WTC11 (cell line): ENCODE data around the gene PLD2. TPM values are rescaled to one million over a fixed set of nuclear protein-coding genes. Genes with fewer than 3 reads are reported as not detected.
"Not testable (repeated sequence)": the region's sequence is repeated elsewhere in the genome, so short reads cannot be mapped to it uniquely, and the experiment has no call there.

ENCODE experiments used
- ATAC-seq: fragments of 200-7000 bp; cut with Tn5 transposase; 2 replicates; pipeline ENCODE4 v1.10.0; 2021; ENCODE audit warnings: mild to moderate bottlenecking, moderate library complexity
- CTCF ChIA-PET: fragments of 300-600 bp; sonication (Branson Sonifier 250); formaldehyde crosslinking; loops from one replicate; lab custom pipeline; 2021; ENCODE audit warnings: antibody characterized with exemption; lab: Charles Lee
- POLR2A ChIA-PET: fragments of 350-600 bp; sonication (Branson Sonifier 250); formaldehyde crosslinking; loops from one replicate; lab custom pipeline; 2021; ENCODE audit warnings: antibody characterized with exemption; lab: Charles Lee
- DNase-seq: peaks from one replicate; pipeline ENCODE4 v3.0.0; 2021; ENCODE audit warnings: low spot score
- H3K27ac Mint-ChIP-seq: 2 replicates; pipeline ENCODE4 v1.8.0; 2021; ENCODE audit warnings: mixed read lengths
- H3K27me3 Mint-ChIP-seq: 2 replicates; pipeline ENCODE4 v1.8.0; 2021; ENCODE audit warnings: low read depth, mild to moderate bottlenecking, moderate library complexity, mixed read lengths
- H3K36me3 Mint-ChIP-seq: 2 replicates; pipeline ENCODE4 v1.8.0; 2021; ENCODE audit warnings: mixed read lengths
- H3K4me1 Mint-ChIP-seq: 2 replicates; pipeline ENCODE4 v1.8.0; 2022; ENCODE audit warnings: mixed read lengths
- H3K4me3 Mint-ChIP-seq: 2 replicates; pipeline ENCODE4 v1.8.0; 2021; ENCODE audit warnings: mild to moderate bottlenecking, moderate library complexity, mixed read lengths
- H3K9me3 Mint-ChIP-seq: 2 replicates; pipeline ENCODE4 v1.8.0; 2021; ENCODE audit warnings: mixed read lengths
- JAZF1 ChIP-seq: fragments of 250-450 bp; sonication (Bioruptor Pico); IDR thresholded peaks from 2 replicates; pipeline ENCODE4 v1.9.0; 2021; ENCODE audit warnings: moderate library complexity, mild to moderate bottlenecking, inconsistent platforms
- JUN ChIP-seq: sonication (generic); formaldehyde crosslinking; IDR thresholded peaks from 2 replicates; pipeline ENCODE4 v1.8.0; 2023; ENCODE audit warnings: mild to moderate bottlenecking, missing genetic modification reagents
- OVOL2 ChIP-seq: fragments of 250-450 bp; sonication (Bioruptor Pico); IDR thresholded peaks from 2 replicates; pipeline ENCODE4 v1.9.0; 2021; ENCODE audit warnings: mild to moderate bottlenecking, borderline replicate concordance
- RELA ChIP-seq: sonication (generic); formaldehyde crosslinking; IDR thresholded peaks from 2 replicates; pipeline ENCODE4 v1.8.1; 2022; ENCODE audit warnings: missing genetic modification reagents, mild to moderate bottlenecking, borderline replicate concordance
- SMAD3 ChIP-seq: sonication (generic); formaldehyde crosslinking; IDR thresholded peaks from 2 replicates; pipeline ENCODE4 v1.8.0; 2022; ENCODE audit warnings: missing genetic modification reagents, mild to moderate bottlenecking, borderline replicate concordance
- SMAD4 ChIP-seq: sonication (generic); formaldehyde crosslinking; IDR thresholded peaks from 2 replicates; pipeline ENCODE4 v1.8.0; 2022; ENCODE audit warnings: mild to moderate bottlenecking, missing genetic modification reagents
- SOX15 ChIP-seq: fragments of 250-450 bp; sonication (Bioruptor Pico); IDR thresholded peaks from 2 replicates; pipeline ENCODE4 v1.9.0; 2021; ENCODE audit warnings: mild to moderate bottlenecking
- TCF7 ChIP-seq: sonication (generic); formaldehyde crosslinking; IDR thresholded peaks from 2 replicates; pipeline ENCODE4 v1.8.0; 2022; ENCODE audit warnings: mild to moderate bottlenecking, low read depth, missing genetic modification reagents, moderate library complexity
- ZNF121 ChIP-seq: sonication (generic); formaldehyde crosslinking; IDR thresholded peaks from 2 replicates; pipeline ENCODE4 v1.8.0; 2023; ENCODE audit warnings: missing genetic modification reagents
- ZNF219 ChIP-seq: sonication (generic); formaldehyde crosslinking; IDR thresholded peaks from 2 replicates; pipeline ENCODE4 v1.8.0; 2023; ENCODE audit warnings: missing genetic modification reagents, mild to moderate bottlenecking, borderline replicate concordance
- ZNF232 ChIP-seq: sonication (generic); formaldehyde crosslinking; IDR thresholded peaks from 2 replicates; pipeline ENCODE4 v1.8.0; 2022; ENCODE audit warnings: mild to moderate bottlenecking, missing genetic modification reagents
- total RNA-seq: library from RNA; stranded (reverse); gene quantifications from 3 replicates; pipeline ENCODE4 v1.2.3, GENCODE V29; 2021
- TF ChIP-seq, protein P1 (sequence below): fragments of 250-450 bp; sonication (Bioruptor Pico); IDR thresholded peaks from 2 replicates; pipeline ENCODE4 v2.1.2; 2022; ENCODE audit warnings: mild to moderate bottlenecking, moderate library complexity
- TF ChIP-seq, protein P2 (sequence below): sonication (generic); formaldehyde crosslinking; IDR thresholded peaks from 2 replicates; pipeline ENCODE4 v1.8.0; 2022; ENCODE audit warnings: mild to moderate bottlenecking, missing genetic modification reagents
- TF ChIP-seq, protein P3 (sequence below): fragments of 250-450 bp; sonication (Bioruptor Pico); IDR thresholded peaks from 2 replicates; pipeline ENCODE4 v1.9.0; 2021; ENCODE audit warnings: mild to moderate bottlenecking
- TF ChIP-seq, protein P4 (sequence below): sonication (generic); formaldehyde crosslinking; IDR thresholded peaks from 2 replicates; pipeline ENCODE4 v1.8.1; 2022; ENCODE audit warnings: low read depth, mild to moderate bottlenecking, moderate library complexity, missing genetic modification reagents, borderline replicate concordance
- TF ChIP-seq, protein P5 (sequence below): sonication (generic); formaldehyde crosslinking; IDR thresholded peaks from 2 replicates; pipeline ENCODE4 v1.8.0; 2022; ENCODE audit warnings: mild to moderate bottlenecking, missing genetic modification reagents
- TF ChIP-seq, protein P6 (sequence below): fragments of 250-450 bp; sonication (Bioruptor Pico); IDR thresholded peaks from 2 replicates; pipeline ENCODE4 v1.9.0; 2021; ENCODE audit warnings: mild to moderate bottlenecking

Gene PLD2
- total RNA-seq, 1 experiment from 2014 or later: 64.9 TPM

DNA sequence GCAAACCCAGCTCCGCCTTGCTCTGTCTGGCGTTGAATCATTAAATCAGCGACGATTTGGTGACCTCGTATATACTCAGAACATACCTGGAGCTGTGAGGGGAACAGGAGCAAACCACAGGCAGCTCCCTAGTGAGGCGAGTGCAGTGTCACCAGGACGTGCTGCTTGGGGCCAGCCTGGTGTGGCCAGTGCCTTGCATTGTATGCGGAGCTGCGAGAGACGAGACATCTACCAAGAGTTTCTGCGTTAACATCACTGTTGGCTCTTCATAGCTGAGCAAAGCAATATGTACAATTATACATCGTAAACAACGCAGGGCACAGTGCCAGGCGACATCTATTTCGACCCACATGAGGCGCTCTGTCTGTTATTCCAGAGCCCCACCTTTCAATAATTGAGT is 54.1 kb downstream of the PLD2 start:
- Mint-ChIP-seq H3K9me3 (no peaks in the 10 kb centered on the region), H3K27me3 (no peaks in the 10 kb centered on the region), H3K4me1 (peaks cover 57% of the 10 kb centered on the region), H3K4me3 (no peak overlapping the region), H3K36me3 (no peaks in the 10 kb centered on the region), H3K27ac (no peak overlapping the region; the same call in 1 of the 2 replicates)
- DNase-seq: no peak
- no peak for ATAC-seq
- ChIA-PET CTCF (interaction anchor here (0.5 to 2.0 kb wide), 6 partner anchors 10 to 235 kb away, joined by 3 to 5 read pairs (median 3); partner anchors contain the start of gene CHRNE), POLR2A (no interaction called here)
- TF ChIP-seq JUN (CRISPR knock-in tag) (no peak), SOX15 (no peak), JAZF1 (no peak), ZNF232 (CRISPR knock-in tag) (no peak), TCF7 (CRISPR knock-in tag) (no peak), OVOL2 (CRISPR knock-in tag) (no peak), ZNF219 (CRISPR knock-in tag) (no peak), RELA (no peak)
- TF ChIP-seq, protein P1, sequence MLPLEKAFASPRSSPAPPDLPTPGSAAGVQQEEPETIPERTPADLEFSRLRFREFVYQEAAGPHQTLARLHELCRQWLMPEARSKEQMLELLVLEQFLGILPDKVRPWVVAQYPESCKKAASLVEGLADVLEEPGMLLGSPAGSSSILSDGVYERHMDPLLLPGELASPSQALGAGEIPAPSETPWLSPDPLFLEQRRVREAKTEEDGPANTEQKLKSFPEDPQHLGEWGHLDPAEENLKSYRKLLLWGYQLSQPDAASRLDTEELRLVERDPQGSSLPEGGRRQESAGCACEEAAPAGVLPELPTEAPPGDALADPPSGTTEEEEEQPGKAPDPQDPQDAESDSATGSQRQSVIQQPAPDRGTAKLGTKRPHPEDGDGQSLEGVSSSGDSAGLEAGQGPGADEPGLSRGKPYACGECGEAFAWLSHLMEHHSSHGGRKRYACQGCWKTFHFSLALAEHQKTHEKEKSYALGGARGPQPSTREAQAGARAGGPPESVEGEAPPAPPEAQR (CRISPR knock-in tag): no peak
- TF ChIP-seq, protein P2, sequence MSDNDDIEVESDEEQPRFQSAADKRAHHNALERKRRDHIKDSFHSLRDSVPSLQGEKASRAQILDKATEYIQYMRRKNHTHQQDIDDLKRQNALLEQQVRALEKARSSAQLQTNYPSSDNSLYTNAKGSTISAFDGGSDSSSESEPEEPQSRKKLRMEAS (CRISPR knock-in tag): no peak
- TF ChIP-seq, protein P3, sequence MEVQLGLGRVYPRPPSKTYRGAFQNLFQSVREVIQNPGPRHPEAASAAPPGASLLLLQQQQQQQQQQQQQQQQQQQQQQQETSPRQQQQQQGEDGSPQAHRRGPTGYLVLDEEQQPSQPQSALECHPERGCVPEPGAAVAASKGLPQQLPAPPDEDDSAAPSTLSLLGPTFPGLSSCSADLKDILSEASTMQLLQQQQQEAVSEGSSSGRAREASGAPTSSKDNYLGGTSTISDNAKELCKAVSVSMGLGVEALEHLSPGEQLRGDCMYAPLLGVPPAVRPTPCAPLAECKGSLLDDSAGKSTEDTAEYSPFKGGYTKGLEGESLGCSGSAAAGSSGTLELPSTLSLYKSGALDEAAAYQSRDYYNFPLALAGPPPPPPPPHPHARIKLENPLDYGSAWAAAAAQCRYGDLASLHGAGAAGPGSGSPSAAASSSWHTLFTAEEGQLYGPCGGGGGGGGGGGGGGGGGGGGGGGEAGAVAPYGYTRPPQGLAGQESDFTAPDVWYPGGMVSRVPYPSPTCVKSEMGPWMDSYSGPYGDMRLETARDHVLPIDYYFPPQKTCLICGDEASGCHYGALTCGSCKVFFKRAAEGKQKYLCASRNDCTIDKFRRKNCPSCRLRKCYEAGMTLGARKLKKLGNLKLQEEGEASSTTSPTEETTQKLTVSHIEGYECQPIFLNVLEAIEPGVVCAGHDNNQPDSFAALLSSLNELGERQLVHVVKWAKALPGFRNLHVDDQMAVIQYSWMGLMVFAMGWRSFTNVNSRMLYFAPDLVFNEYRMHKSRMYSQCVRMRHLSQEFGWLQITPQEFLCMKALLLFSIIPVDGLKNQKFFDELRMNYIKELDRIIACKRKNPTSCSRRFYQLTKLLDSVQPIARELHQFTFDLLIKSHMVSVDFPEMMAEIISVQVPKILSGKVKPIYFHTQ (CRISPR knock-in tag): no peak
- TF ChIP-seq, protein P4, sequence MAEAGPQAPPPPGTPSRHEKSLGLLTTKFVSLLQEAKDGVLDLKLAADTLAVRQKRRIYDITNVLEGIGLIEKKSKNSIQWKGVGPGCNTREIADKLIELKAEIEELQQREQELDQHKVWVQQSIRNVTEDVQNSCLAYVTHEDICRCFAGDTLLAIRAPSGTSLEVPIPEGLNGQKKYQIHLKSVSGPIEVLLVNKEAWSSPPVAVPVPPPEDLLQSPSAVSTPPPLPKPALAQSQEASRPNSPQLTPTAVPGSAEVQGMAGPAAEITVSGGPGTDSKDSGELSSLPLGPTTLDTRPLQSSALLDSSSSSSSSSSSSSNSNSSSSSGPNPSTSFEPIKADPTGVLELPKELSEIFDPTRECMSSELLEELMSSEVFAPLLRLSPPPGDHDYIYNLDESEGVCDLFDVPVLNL (CRISPR knock-in tag): no peak
- TF ChIP-seq, protein P5, sequence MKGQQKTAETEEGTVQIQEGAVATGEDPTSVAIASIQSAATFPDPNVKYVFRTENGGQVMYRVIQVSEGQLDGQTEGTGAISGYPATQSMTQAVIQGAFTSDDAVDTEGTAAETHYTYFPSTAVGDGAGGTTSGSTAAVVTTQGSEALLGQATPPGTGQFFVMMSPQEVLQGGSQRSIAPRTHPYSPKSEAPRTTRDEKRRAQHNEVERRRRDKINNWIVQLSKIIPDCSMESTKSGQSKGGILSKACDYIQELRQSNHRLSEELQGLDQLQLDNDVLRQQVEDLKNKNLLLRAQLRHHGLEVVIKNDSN (CRISPR knock-in tag): no peak
- TF ChIP-seq, all 79 proteins: peak for 0

DNA sequence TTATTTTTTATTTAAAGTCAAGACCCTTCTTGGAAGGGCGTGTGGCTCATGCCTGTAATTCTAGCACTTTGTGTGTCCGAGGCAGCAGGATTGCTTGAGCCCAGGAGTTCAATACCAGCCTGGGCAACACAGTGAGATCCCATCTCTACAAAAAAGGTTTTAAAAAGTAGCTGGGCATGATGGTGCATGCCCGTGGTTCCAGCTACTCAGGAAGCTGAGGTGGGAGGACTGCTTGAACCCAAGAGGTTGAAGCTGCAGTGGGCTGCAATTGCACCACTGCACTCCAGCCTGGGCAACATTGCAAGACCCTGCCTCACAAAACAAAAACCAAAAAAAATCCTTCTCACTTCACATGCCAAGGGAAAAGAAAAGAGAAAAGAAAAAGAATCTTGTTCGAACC is 55.8 kb downstream of the PLD2 start:
- peak; percentile 99 for TF ChIP-seq ZNF121 (CRISPR knock-in tag)
- TF ChIP-seq, protein P6, sequence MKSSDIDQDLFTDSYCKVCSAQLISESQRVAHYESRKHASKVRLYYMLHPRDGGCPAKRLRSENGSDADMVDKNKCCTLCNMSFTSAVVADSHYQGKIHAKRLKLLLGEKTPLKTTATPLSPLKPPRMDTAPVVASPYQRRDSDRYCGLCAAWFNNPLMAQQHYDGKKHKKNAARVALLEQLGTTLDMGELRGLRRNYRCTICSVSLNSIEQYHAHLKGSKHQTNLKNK (CRISPR knock-in tag): no peak
- no peak overlapping the region for H3K4me3 Mint-ChIP-seq
- no peak for DNase-seq
- peaks cover 42% of the 10 kb centered on the region for H3K4me1 Mint-ChIP-seq
- no peaks in the 10 kb centered on the region for H3K36me3 Mint-ChIP-seq
- POLR2A ChIA-PET: no interaction called here
- no peak for ATAC-seq
- CTCF ChIA-PET: no interaction called here
- H3K9me3 Mint-ChIP-seq: no peaks in the 10 kb centered on the region
- no peaks in the 10 kb centered on the region for H3K27me3 Mint-ChIP-seq
- H3K27ac Mint-ChIP-seq: peak overlapping the region; percentile 66; the same call in 1 of the 2 replicates

DNA sequence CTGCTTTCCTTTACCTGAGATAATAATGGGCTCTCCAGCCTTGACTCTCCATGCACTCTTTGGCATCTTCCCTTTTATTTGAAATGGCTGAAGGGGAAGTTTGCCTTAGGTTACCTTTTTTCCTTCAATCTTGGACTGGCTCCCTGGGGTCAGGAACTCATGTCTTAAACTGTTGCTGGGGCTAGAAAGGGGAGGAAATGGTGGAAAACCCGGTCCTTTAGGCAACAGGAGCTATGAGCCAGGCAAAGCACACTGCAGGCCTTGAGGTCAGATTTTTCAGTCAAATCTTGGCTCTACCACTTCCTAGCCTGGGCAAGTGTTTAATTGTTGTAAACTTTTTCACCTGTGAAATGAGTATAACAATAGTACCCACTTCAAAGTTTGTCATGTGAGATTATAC is 56.4 kb downstream of the PLD2 start:
- Mint-ChIP-seq H3K36me3 (no peaks in the 10 kb centered on the region), H3K27me3 (no peaks in the 10 kb centered on the region), H3K9me3 (no peaks in the 10 kb centered on the region), H3K27ac (peak overlapping the region; percentile 66), H3K4me1 (peaks cover 37% of the 10 kb centered on the region), H3K4me3 (no peak overlapping the region)
- CTCF ChIA-PET: no interaction called here
- no peak for DNase-seq
- no peak for ATAC-seq
- POLR2A ChIA-PET: no interaction called here
- TF ChIP-seq, protein P4 (CRISPR knock-in tag): no peak
- no peak for TF ChIP-seq SMAD3 (CRISPR knock-in tag)
- no peak for TF ChIP-seq SMAD4
- TF ChIP-seq JAZF1: no peak

DNA sequence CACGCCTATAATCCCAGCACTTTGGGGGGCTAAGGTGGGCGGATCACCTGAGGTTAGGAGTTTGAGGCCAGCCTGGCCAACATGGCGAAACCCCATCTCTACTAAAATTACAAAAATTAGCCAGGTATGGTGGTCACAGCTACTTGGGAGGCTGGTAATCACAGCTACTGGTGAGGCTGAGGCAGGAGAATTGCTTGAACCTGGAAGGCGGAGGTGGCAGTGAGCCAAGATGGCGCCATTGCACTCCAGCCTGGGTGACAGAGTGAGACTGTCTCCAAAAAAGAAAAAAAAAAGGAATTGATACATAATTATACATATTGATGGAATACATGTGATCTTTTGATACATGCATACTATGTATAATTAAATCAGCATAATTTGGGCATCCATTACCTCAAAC is 60.6 kb downstream of the PLD2 start:
- H3K27me3 Mint-ChIP-seq, H3K4me1 Mint-ChIP-seq, H3K9me3 Mint-ChIP-seq, H3K36me3 Mint-ChIP-seq, ATAC-seq, DNase-seq, H3K27ac Mint-ChIP-seq, H3K4me3 Mint-ChIP-seq: not testable (repeated sequence)
- ChIA-PET POLR2A (interaction anchor here (1.5 kb wide), 1 partner anchor 8 kb away, joined by 4 read pairs; no protein-coding TSS in a partner anchor), CTCF (interaction anchor here (1.1 to 1.5 kb wide), 3 partner anchors 13 to 157 kb away, joined by 3 to 6 read pairs (median 4); partner anchors contain the start of gene ARRB2)
